GM12873 (cell line): Measurements from ENCODE around the gene ACTL6B.

Experiments used
- CTCF ChIP-seq: IDR thresholded peaks from 2 replicates; pipeline ENCODE4 v1.5.1; 2012; ENCODE audit warnings: low read depth, mild to moderate bottlenecking, moderate library complexity, low read length, control low read depth; ENCODE audit not compliant: insufficient read depth; ENCODE audit errors: missing control alignments

ACTL6B gene

DNA sequence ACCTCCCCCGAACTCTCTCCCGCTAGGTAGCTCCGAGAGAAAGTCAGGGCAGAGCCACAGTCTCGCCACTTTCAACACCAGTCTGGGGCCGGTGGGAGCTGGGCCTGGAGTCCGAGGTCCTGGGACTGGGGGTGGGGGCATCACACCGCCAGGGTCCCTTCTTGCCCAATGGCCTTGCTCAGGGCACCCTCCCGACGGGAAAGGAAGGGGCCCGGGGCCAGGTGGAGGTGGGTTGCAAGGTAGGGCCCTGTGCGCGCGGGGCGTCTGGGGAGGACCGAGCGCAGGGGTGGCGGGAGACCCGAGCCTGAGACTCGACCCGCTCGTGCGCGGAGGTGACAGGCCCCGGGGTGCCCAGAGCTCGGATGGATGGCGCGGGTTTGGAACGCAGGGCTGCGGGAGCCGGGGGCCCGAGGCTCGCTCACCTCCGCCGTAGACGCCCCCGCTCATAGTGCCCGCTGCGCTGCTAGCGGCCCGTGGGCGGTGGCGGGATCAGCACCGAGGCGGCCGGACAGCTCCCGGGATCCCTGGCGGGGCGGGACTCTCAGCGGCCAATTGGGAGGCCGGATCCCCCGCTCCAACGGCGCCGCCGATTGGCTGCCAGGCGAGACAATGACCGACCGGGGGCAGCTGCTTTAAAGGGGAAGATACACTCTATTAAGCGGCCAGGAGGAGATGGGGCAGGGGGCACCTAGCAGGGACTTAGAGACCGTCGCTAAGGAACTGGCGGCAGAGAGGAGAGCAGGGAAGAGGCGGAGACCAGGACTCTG is at the start of gene ACTL6B:
TSS of gene ACTL6B (minus strand) at position 541 of the 767 bp plus-strand sequence. CDS start at position 447, 94 bp downstream.
- TF ChIP-seq CTCF: no peak

DNA sequence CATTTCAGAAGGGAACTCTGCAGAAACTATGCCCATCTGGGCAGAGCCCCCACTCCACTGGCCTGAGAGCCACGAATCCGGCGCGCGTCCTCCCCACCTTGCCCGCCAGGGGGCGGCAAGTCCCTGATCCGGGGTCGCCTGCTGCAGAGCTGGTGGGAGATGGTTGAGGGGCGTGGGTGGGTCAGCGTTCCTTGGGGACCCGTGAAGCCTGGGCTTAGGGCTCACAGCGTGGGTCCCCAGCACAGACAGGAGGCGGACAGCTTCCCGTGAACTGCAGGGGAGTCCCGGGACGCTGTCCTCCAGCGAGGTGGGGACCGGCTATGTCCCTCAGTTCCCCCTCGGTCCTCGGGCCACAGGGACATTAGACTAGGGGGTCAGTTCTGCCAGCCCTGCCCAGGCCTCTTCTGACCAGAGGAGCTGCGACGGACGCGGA is 49.1 kb upstream of the ACTL6B start:
- peak; percentile 98 for TF ChIP-seq CTCF

- no peak for TF ChIP-seq CTCF
Measured at GRCh38 chr7:100699018-100699417, 42.8 kb upstream of the ACTL6B start.

GRCh38 chr7:100696123-100696521 is 39.9 kb upstream of the ACTL6B start:
- no peak for TF ChIP-seq CTCF

DNA sequence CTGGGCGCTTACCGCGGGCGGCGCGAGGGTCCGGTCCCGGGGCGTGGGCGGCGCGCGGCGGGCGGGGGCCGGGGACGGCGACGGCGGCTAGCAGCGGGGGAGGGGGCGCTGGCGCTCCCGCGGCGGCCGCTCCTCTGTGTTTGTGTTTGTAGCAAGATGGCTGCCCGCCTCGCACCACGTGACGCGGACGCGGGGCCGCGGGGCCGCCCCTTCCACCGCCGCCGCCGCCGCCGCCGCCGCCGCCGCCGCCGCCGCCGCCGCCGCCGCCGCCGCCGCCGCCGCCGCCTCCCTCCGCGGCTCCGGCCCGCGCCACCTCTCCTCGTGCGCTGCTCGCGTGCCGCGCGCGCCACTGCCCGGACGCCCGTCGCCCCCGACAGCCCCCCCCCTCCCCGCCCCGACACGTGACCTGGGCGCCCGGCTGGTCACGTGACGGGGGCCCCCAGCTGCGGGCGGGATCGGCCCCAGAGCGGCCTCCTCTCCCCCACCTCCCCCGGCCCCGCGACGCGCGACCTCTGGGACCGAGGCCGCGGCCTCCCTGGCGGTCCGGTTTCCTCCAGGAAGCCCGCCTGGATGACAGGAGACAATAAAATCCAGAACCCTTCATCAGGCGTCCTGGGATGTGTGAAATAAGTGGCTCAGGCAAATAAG is 38.0 kb upstream of the ACTL6B start, which contains the start of gene GIGYF1:
TSS of gene GIGYF1 (minus strand) at position 153 of the 648 bp plus-strand sequence. CDS start 6,012 bp downstream, outside the sequence.
- no peak for TF ChIP-seq CTCF

- no peak for TF ChIP-seq CTCF
Measured at GRCh38 chr7:100693312-100694097, 37.3 kb upstream of the ACTL6B start.

GRCh38 chr7:100692578-100692961 is 36.3 kb upstream of the ACTL6B start:
- TF ChIP-seq CTCF: no peak
